Kidney (tissue), 14 donors: Measurements from ENCODE around the gene FAT2. TPM values are rescaled to one million over a fixed set of nuclear protein-coding genes. Genes with fewer than 3 reads are reported as not detected.
A peak's percentile ranks its signal among the peaks of the same experiment; 100 is the strongest.

Experiments
- DNase-seq, 5 donors: peaks; one replicate each; pipeline ENCODE4 v3.0.0-alpha.2; 2013 to 2020
- FAIRE-seq: peaks from 2 replicates; lab custom pipeline; 2012; peaks lifted over from hg19 to GRCh38; lab: Jason Lieb, UNC
- H3K27ac ChIP-seq, 2 donors: one replicate each; pipeline ENCODE4 v1.7.0; 2013; ENCODE audit warnings: low read depth in 2 of 2, low read length in 2 of 2, inconsistent platforms in 1 of 2
- H3K27me3 ChIP-seq: one replicate; pipeline ENCODE4 v1.7.1; 2013; ENCODE audit warnings: low read length, inconsistent platforms; ENCODE audit not compliant: control insufficient read depth, insufficient read depth
- H3K36me3 ChIP-seq, 3 donors: one replicate each; pipeline versions ENCODE4 v1.7.0 to v1.7.1; 2013; ENCODE audit warnings: low read length in 3 of 3, control low read depth in 1 of 3, inconsistent platforms in 1 of 3; ENCODE audit not compliant: insufficient read depth in 3 of 3, control insufficient read depth in 2 of 3
- H3K4me1 ChIP-seq, 3 donors: one replicate each; pipeline versions ENCODE4 v1.7.0 to v1.7.1; 2013; ENCODE audit warnings: low read length in 3 of 3, inconsistent platforms in 1 of 3, low read depth in 1 of 3; ENCODE audit not compliant: control insufficient read depth in 2 of 3, insufficient read depth in 2 of 3
- H3K4me3 ChIP-seq, 3 donors: one replicate each; pipeline versions ENCODE4 v1.7.0 to v1.8.1; 2013; ENCODE audit warnings: low read length in 3 of 3, control low read depth in 1 of 3, inconsistent platforms in 1 of 3
- H3K9ac ChIP-seq, 3 donors: one replicate each; pipeline versions ENCODE4 v1.7.0 to v1.7.1; 2013; ENCODE audit warnings: low read length in 3 of 3, control low read depth in 1 of 3, inconsistent platforms in 1 of 3
- H3K9me3 ChIP-seq, 3 donors: one replicate each; pipeline versions ENCODE4 v1.7.0 to v1.7.1; 2013; ENCODE audit warnings: low read length in 3 of 3, control low read depth in 1 of 3, inconsistent platforms in 1 of 3; ENCODE audit not compliant: control insufficient read depth in 2 of 3, insufficient read depth in 1 of 3
- CTCF ChIP-seq: IDR thresholded peaks from 3 replicates; pipeline ENCODE4 v1.5.1; 2012; ENCODE audit warnings: mild to moderate bottlenecking, moderate library complexity, borderline replicate concordance; ENCODE audit not compliant: insufficient read depth; ENCODE audit errors: extremely low read depth
- intact Hi-C: fragments of 100-400 bp; cut with DNase I; formaldehyde crosslinking; loops from one replicate; pipeline ENCODE4 v1.11.1; 2022
- polyA plus RNA-seq: library from polyadenylated mRNA; stranded (reverse); fragments of 350-450 nt; fragmentation: Illumina TruSeq; extraction: RNeasy Lipid Tissue Mini Kit (QIAGEN cat#74804); gene quantifications from one replicate; pipeline ENCODE4 v1.2.3, GENCODE V29; 2014; ENCODE audit warnings: low read depth, low replicate concordance; ENCODE audit not compliant: insufficient read depth
- total RNA-seq: library from RNA; stranded (reverse); fragmentation: NEBNext Ultra II Directional; extraction: Animal tissue kit (Norgen Biotek cat#: 25700); gene quantifications from one replicate; pipeline ENCODE4 v1.2.1, GENCODE V29; 2021
- donor health status: control.
- donor health status: control.
- donor health status: control.
- donor health status: control.
- donor health status: control.
- donor health status: DM: yes; HTN: yes; CAD: no.
- donor health status: Normal renal cell carcinoma (clear cell type).

Gene FAT2
- total and polyA plus RNA-seq, 2 donors from 2014 or later = 0.13 to 0.37 TPM

GRCh38 chr5:151625285-151625684 lies 34.2 kb upstream of the FAT2 start:
- H3K4me3 ChIP-seq = no peak overlapping the region
- no peak for TF ChIP-seq CTCF
- intact Hi-C loops = no loop called here
- no peaks in the 10 kb centered on the region for H3K4me1 ChIP-seq
- no peaks in the 10 kb centered on the region for H3K9me3 ChIP-seq
- H3K9ac ChIP-seq = no peak overlapping the region
- FAIRE-seq = no peak
- H3K27ac ChIP-seq = no peak overlapping the region
- DNase-seq = no peak
- H3K27me3 ChIP-seq = no peaks in the 10 kb centered on the region
- no peaks in the 10 kb centered on the region for H3K36me3 ChIP-seq

GRCh38 chr5:151624476-151624875 lies 33.3 kb upstream of the FAT2 start:
- no peaks in the 10 kb centered on the region for H3K27me3 ChIP-seq
- H3K4me3 ChIP-seq = no peak overlapping the region
- no peak for FAIRE-seq
- DNase-seq = no peak
- TF ChIP-seq CTCF = no peak
- H3K4me1 ChIP-seq = no peaks in the 10 kb centered on the region
- no peaks in the 10 kb centered on the region for H3K36me3 ChIP-seq
- no peak overlapping the region for H3K9ac ChIP-seq
- intact Hi-C loops = no loop called here
- H3K27ac ChIP-seq = no peak overlapping the region
- H3K9me3 ChIP-seq = no peaks in the 10 kb centered on the region

- TF ChIP-seq CTCF = no peak
- FAIRE-seq = no peak
Measured at GRCh38 chr5:151622367-151623088, 31.4 kb upstream of the FAT2 start.

More at GRCh38 chr5:151622367-151623088, 31.4 kb upstream of the FAT2 start:
- H3K9ac ChIP-seq = no peak overlapping the region
- H3K4me3 ChIP-seq = no peak overlapping the region
- H3K9me3 ChIP-seq = no peaks in the 10 kb centered on the region
- H3K27ac ChIP-seq = no peak overlapping the region
- no peaks in the 10 kb centered on the region for H3K4me1 ChIP-seq
- intact Hi-C loops = no loop called here
- DNase-seq = peak in 2 of 5 donors; percentile 16 to 26
- no peaks in the 10 kb centered on the region for H3K36me3 ChIP-seq
- H3K27me3 ChIP-seq = no peaks in the 10 kb centered on the region
